HG03159 (cell line): ENCODE measurements around the gene MAGEB17.
"Not testable (repeated sequence)": the region's sequence is repeated elsewhere in the genome, so short reads cannot be mapped to it uniquely, and the experiment has no call there.

ENCODE experiments used
- ATAC-seq: cut with Tn5 transposase; IDR thresholded peaks from one replicate; pipeline ENCODE4 v1.9.1; 2021; ENCODE audit warnings: mild to moderate bottlenecking, moderate library complexity; ENCODE audit not compliant: unreplicated experiment

Gene MAGEB17

GRCh38 chrX:16155581-16156096 is 11.6 kb upstream of the MAGEB17 start:
- no peak for ATAC-seq

- ATAC-seq = no peak
These were observed 10.5 kb upstream of the MAGEB17 start for GRCh38 chrX:16156692-16157331.

- ATAC-seq = no peak
These were observed 6.6 kb upstream of the MAGEB17 start for GRCh38 chrX:16160729-16161128.

- ATAC-seq = not testable (repeated sequence)
These were observed 6.1 kb upstream of the MAGEB17 start for GRCh38 chrX:16161173-16161572.

- no peak for ATAC-seq
These were observed 4.9 kb upstream of the MAGEB17 start for GRCh38 chrX:16162391-16162790.

- ATAC-seq = no peak
These were observed 2.5 kb upstream of the MAGEB17 start for GRCh38 chrX:16164748-16165147.

GRCh38 chrX:16171039-16171438 is 3.8 kb downstream of the MAGEB17 start:
- no peak for ATAC-seq

- no peak for ATAC-seq
These were observed 4.7 kb downstream of the MAGEB17 start for GRCh38 chrX:16171944-16172343.

- no peak for ATAC-seq
These were observed 5.1 kb downstream of the MAGEB17 start for GRCh38 chrX:16172391-16172790.

- no peak for ATAC-seq
These were observed 8.2 kb downstream of the MAGEB17 start for GRCh38 chrX:16175329-16176061.

GRCh38 chrX:16177260-16177659 is 10.0 kb downstream of the MAGEB17 start:
- ATAC-seq = no peak

- not testable (repeated sequence) for ATAC-seq
These were observed 16.6 kb downstream of the MAGEB17 start for GRCh38 chrX:16183843-16184242.

GRCh38 chrX:16185725-16186136 is 18.4 kb downstream of the MAGEB17 start:
- peak; percentile 99 for ATAC-seq

GRCh38 chrX:16186380-16187007 is 19.2 kb downstream of the MAGEB17 start:
- ATAC-seq = no peak

GRCh38 chrX:16187024-16187760 is 19.9 kb downstream of the MAGEB17 start:
- ATAC-seq = no peak

GRCh38 chrX:16188687-16189086 is 21.4 kb downstream of the MAGEB17 start:
- no peak for ATAC-seq

GRCh38 chrX:16191605-16192004 is 24.3 kb downstream of the MAGEB17 start:
- ATAC-seq = no peak

GRCh38 chrX:16196829-16197228 is 29.5 kb downstream of the MAGEB17 start:
- ATAC-seq = no peak

- ATAC-seq = no peak
These were observed 32.1 kb downstream of the MAGEB17 start for GRCh38 chrX:16199343-16199742.

GRCh38 chrX:16202943-16203342 is 35.7 kb downstream of the MAGEB17 start:
- no peak for ATAC-seq

GRCh38 chrX:16204538-16204937 is 37.3 kb downstream of the MAGEB17 start:
- ATAC-seq = no peak
